Measurements from ENCODE around the gene SPTSSA. TPM values are rescaled to one million over a fixed set of nuclear protein-coding genes. Genes with fewer than 3 reads are reported as not detected.

SPTSSA gene
- total and polyA plus RNA-seq, 2 donors (not counting 1 experiment from before 2014, with no cell fraction given): 20.1 to 38.4 TPM

DNA sequence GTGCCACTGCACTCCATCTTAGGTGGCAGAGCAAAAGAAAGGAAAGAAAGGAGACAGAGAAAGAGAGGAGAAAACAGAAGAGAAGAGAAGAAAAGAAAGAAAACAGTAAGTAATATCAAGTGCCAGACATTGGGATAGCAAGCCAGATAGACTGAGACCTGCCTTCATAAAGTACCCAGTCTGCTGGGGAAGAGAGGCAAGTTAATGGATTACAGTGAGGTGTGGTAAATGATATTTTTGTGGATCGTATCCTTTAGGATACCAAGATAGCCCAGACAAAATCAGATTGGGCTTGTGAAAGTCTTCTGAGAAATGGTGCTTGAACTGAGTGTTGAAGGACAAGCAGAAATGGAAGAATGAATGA is 1.5 kb upstream of the SPTSSA start:
- H2AFZ ChIP-seq (ENCODE audit: low read length): no peak overlapping the region
- no peak overlapping the region for H3K27ac ChIP-seq (ENCODE audit: insufficient read depth, low read length)
- no peak for DNase-seq (ENCODE audit: low read depth in 2 of 2)
- no peaks in the 10 kb centered on the region for H3K4me1 ChIP-seq (ENCODE audit: control insufficient read depth, extremely low read depth, insufficient read depth, low read length)
- H3K9me3 ChIP-seq (ENCODE audit: control insufficient read depth, insufficient read depth, low read depth, low read length): no peaks in the 10 kb centered on the region
- no peaks in the 10 kb centered on the region for H4K20me1 ChIP-seq (ENCODE audit: control insufficient read depth, extremely low read depth, insufficient read depth, low read length)
- no peak overlapping the region for H3K4me2 ChIP-seq (ENCODE audit: extremely low read depth, insufficient read depth, low read length)
- no peak overlapping the region for H3K9ac ChIP-seq (ENCODE audit: insufficient read depth, low read length)
- no peaks in the 10 kb centered on the region for H3K36me3 ChIP-seq (ENCODE audit: control insufficient read depth, insufficient read depth, low read length)
- peaks cover 29% of the 10 kb centered on the region for H3K79me2 ChIP-seq (ENCODE audit: control insufficient read depth, insufficient read depth, low read length)
- no peak overlapping the region for H3K4me3 ChIP-seq (replicated peaks in 1 of 4; ENCODE audit: control extremely low read depth in 1 of 4, insufficient read depth in 1 of 4, low read depth in 3 of 4, low read length in 4 of 4)
- no peaks in the 10 kb centered on the region for H3K27me3 ChIP-seq (ENCODE audit: control insufficient read depth, insufficient read depth, low read length)
- no peak for TF ChIP-seq EZH2 (IDR thresholded peaks at IDR 0.05; ENCODE audit: low read length, missing control alignments)
- TF ChIP-seq, protein P1, sequence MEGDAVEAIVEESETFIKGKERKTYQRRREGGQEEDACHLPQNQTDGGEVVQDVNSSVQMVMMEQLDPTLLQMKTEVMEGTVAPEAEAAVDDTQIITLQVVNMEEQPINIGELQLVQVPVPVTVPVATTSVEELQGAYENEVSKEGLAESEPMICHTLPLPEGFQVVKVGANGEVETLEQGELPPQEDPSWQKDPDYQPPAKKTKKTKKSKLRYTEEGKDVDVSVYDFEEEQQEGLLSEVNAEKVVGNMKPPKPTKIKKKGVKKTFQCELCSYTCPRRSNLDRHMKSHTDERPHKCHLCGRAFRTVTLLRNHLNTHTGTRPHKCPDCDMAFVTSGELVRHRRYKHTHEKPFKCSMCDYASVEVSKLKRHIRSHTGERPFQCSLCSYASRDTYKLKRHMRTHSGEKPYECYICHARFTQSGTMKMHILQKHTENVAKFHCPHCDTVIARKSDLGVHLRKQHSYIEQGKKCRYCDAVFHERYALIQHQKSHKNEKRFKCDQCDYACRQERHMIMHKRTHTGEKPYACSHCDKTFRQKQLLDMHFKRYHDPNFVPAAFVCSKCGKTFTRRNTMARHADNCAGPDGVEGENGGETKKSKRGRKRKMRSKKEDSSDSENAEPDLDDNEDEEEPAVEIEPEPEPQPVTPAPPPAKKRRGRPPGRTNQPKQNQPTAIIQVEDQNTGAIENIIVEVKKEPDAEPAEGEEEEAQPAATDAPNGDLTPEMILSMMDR (conservative IDR thresholded peaks at IDR 0.05 in 1 of 2, IDR thresholded peaks at IDR 0.05 in 1 of 2; ENCODE audit: low read depth in 1 of 2, low read length in 2 of 2): no peak

DNA sequence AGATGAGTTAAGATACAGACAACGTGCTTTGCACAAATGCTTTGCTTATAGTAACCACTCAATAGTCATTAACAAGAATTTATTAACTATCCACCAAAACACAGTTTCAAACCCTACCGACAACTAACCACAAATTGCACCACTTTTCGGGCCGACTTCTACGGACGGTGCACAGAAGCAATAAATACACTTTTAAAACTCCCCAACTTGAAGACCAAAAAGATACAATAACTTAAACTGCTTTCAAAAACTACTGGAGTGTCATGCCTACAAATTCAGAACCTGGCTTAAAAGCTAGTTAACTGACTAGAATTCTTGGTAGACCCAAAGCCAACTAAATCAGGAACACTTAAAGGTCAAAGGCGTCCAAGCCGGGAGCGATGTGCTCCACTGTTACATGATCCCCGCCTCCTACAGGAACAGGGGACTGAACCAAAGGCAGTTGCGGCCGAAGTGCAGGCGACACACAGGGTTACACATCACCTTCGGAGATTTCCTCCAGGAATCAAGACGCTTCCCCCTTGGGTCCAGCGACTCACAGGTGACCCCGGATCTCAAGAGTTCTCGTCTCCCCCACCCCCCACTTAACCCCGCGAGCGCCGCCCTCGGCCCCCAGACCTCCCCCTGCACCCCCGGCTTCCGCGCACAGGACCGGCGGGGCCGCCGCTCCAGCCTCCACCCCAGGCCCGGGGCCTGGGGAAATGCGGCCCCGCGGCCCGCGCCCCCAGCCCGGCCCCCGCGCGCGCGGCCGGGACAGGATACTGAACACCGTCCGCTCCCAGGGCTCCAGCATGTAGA is 507 bp downstream of the SPTSSA start:
- Histone ChIP-seq H2AFZ (ENCODE audit: low read length) (no peak overlapping the region), H3K27ac (ENCODE audit: insufficient read depth, low read length) (peak overlapping the region; percentile 93), H4K20me1 (ENCODE audit: control insufficient read depth, extremely low read depth, insufficient read depth, low read length) (no peaks in the 10 kb centered on the region), H3K79me2 (ENCODE audit: control insufficient read depth, insufficient read depth, low read length) (peaks cover 45% of the 10 kb centered on the region), H3K4me2 (ENCODE audit: extremely low read depth, insufficient read depth, low read length) (peak overlapping the region; percentile 98), H3K27me3 (ENCODE audit: control insufficient read depth, insufficient read depth, low read length) (no peaks in the 10 kb centered on the region), H3K9ac (ENCODE audit: insufficient read depth, low read length) (peak overlapping the region; percentile 92), H3K9me3 (ENCODE audit: control insufficient read depth, insufficient read depth, low read depth, low read length) (no peaks in the 10 kb centered on the region), H3K4me1 (ENCODE audit: control insufficient read depth, extremely low read depth, insufficient read depth, low read length) (no peaks in the 10 kb centered on the region), H3K4me3 (replicated peaks in 1 of 4; ENCODE audit: control extremely low read depth in 1 of 4, insufficient read depth in 1 of 4, low read depth in 3 of 4, low read length in 4 of 4) (peak overlapping the region; percentile 70 to 86 (median 83)), H3K36me3 (ENCODE audit: control insufficient read depth, insufficient read depth, low read length) (no peaks in the 10 kb centered on the region)
- TF ChIP-seq, protein P1 (conservative IDR thresholded peaks at IDR 0.05 in 1 of 2, IDR thresholded peaks at IDR 0.05 in 1 of 2; ENCODE audit: low read depth in 1 of 2, low read length in 2 of 2): no peak
- no peak for TF ChIP-seq EZH2 (IDR thresholded peaks at IDR 0.05; ENCODE audit: low read length, missing control alignments)
- peak; percentile 47 to 74 for DNase-seq (ENCODE audit: low read depth in 2 of 2)

DNA sequence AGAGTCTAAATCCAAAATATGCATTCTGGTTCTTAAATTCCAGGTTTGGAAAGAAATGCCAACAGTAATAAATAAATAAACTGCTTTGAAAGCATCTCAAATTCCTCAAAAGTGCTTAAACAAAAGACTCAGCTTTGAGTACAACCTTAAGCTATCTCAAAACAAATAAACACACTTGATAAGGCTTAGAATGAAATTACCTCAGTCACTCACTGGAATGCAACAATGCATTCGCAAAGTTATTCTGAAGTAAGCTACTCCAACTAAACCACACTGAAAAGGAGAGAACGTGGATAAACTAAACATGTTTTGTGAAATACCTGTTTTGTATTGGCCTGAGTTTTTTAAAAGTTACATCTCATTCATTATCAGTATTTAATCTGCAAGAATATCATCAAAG is 1.2 kb downstream of the SPTSSA start:
- H4K20me1 ChIP-seq (ENCODE audit: control insufficient read depth, extremely low read depth, insufficient read depth, low read length): no peaks in the 10 kb centered on the region
- H3K9ac ChIP-seq (ENCODE audit: insufficient read depth, low read length): peak overlapping the region; percentile 92
- H3K9me3 ChIP-seq (ENCODE audit: control insufficient read depth, insufficient read depth, low read depth, low read length): no peaks in the 10 kb centered on the region
- TF ChIP-seq EZH2 (IDR thresholded peaks at IDR 0.05; ENCODE audit: low read length, missing control alignments): no peak
- TF ChIP-seq, protein P1 (conservative IDR thresholded peaks at IDR 0.05 in 1 of 2, IDR thresholded peaks at IDR 0.05 in 1 of 2; ENCODE audit: low read depth in 1 of 2, low read length in 2 of 2): no peak
- no peaks in the 10 kb centered on the region for H3K4me1 ChIP-seq (ENCODE audit: control insufficient read depth, extremely low read depth, insufficient read depth, low read length)
- H2AFZ ChIP-seq (ENCODE audit: low read length): no peak overlapping the region
- H3K27ac ChIP-seq (ENCODE audit: insufficient read depth, low read length): peak overlapping the region; percentile 93
- DNase-seq (ENCODE audit: low read depth in 2 of 2): peak; percentile 45 to 90
- peaks cover 45% of the 10 kb centered on the region for H3K79me2 ChIP-seq (ENCODE audit: control insufficient read depth, insufficient read depth, low read length)
- H3K36me3 ChIP-seq (ENCODE audit: control insufficient read depth, insufficient read depth, low read length): no peaks in the 10 kb centered on the region
- peak overlapping the region; percentile 98 for H3K4me2 ChIP-seq (ENCODE audit: extremely low read depth, insufficient read depth, low read length)
- H3K27me3 ChIP-seq (ENCODE audit: control insufficient read depth, insufficient read depth, low read length): no peaks in the 10 kb centered on the region
- peak overlapping the region; percentile 70 to 86 (median 83) for H3K4me3 ChIP-seq (replicated peaks in 1 of 4; ENCODE audit: control extremely low read depth in 1 of 4, insufficient read depth in 1 of 4, low read depth in 3 of 4, low read length in 4 of 4)
